HCT116 (cell line): ENCODE data around the gene RASGRF1.

Experiments
- ELF1 ChIP-seq: IDR thresholded peaks from 2 replicates; pipeline ENCODE4 v1.6.1; 2012; ENCODE audit warnings: low read depth, borderline replicate concordance
- POLR2A ChIP-seq: IDR thresholded peaks from 2 replicates; pipeline ENCODE4 v1.7.0; 2011; ENCODE audit warnings: borderline replicate concordance; ENCODE audit not compliant: insufficient read depth, insufficient read length; ENCODE audit errors: extremely low read depth
- POLR2AphosphoS5 ChIP-seq: IDR thresholded peaks from 2 replicates; pipeline ENCODE4 v1.6.1; 2011; ENCODE audit warnings: mild to moderate bottlenecking, low read depth, low read length, moderate library complexity
- RAD21 ChIP-seq: IDR thresholded peaks from 2 replicates; pipeline ENCODE4 v1.6.1; 2012; ENCODE audit warnings: low read depth, mild to moderate bottlenecking
- SIN3A ChIP-seq: IDR thresholded peaks from 2 replicates; pipeline ENCODE4 v1.6.1; 2012; ENCODE audit warnings: low read depth
- SRF ChIP-seq: IDR thresholded peaks from 2 replicates; pipeline ENCODE4 v1.6.1; 2012; ENCODE audit warnings: low read depth
- YY1 ChIP-seq: IDR thresholded peaks from 2 replicates; pipeline ENCODE4 v1.6.1; 2011; ENCODE audit warnings: low read length, low read depth, moderate library complexity, mild to moderate bottlenecking; ENCODE audit not compliant: insufficient replicate concordance; ENCODE audit errors: extremely low read depth
- TF ChIP-seq, protein P1 (sequence below), 3 experiments: fragments of 200-600 bp in 1 of 3; sonication (generic) in 1 of 3; IDR thresholded peaks in 2 of 3; conservative IDR thresholded peaks in 1 of 3; 2 replicates each; pipeline ENCODE4 v1.5.1; 2012 to 2017; ENCODE audit warnings: low read depth in 2 of 3, low read length in 2 of 3, antibody characterized with exemption in 1 of 3, borderline replicate concordance in 1 of 3, control low read depth in 1 of 3, mild to moderate bottlenecking in 1 of 3, mixed read lengths in 1 of 3, mixed run types in 1 of 3, moderate library complexity in 1 of 3; ENCODE audit not compliant: insufficient read depth in 1 of 3
- TF ChIP-seq, protein P2 (sequence below): IDR thresholded peaks from 2 replicates; pipeline ENCODE4 v1.6.1; 2012; ENCODE audit warnings: low read depth
- TF ChIP-seq, protein P3 (sequence below): IDR thresholded peaks from 2 replicates; pipeline ENCODE4 v1.6.1; 2011; ENCODE audit warnings: mild to moderate bottlenecking, low read length, moderate library complexity; ENCODE audit not compliant: insufficient replicate concordance; ENCODE audit errors: extremely low read depth
- TF ChIP-seq, protein P4 (sequence below): IDR thresholded peaks from 2 replicates; pipeline ENCODE4 v1.6.1; 2012

DNA sequence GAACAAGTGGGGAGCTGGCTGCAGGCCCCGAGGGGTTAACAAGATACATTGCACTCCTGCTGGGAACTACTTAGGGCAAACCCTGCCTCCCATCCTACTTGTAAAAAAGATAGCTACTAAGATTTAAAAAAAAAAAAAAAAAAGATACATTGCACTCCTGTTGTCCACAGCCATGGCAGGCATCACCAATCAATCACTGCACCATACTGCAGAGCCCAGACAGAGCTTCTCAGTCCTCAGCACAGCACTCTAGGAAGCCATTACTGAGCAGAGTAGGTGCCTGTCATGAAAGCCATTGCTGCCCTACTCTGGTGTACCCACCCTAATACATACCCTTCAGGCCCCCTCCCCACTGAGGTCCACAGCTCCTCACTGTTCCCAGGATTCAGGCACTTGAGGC is 64.8 kb downstream of the RASGRF1 start:
- TF ChIP-seq, protein P1, sequence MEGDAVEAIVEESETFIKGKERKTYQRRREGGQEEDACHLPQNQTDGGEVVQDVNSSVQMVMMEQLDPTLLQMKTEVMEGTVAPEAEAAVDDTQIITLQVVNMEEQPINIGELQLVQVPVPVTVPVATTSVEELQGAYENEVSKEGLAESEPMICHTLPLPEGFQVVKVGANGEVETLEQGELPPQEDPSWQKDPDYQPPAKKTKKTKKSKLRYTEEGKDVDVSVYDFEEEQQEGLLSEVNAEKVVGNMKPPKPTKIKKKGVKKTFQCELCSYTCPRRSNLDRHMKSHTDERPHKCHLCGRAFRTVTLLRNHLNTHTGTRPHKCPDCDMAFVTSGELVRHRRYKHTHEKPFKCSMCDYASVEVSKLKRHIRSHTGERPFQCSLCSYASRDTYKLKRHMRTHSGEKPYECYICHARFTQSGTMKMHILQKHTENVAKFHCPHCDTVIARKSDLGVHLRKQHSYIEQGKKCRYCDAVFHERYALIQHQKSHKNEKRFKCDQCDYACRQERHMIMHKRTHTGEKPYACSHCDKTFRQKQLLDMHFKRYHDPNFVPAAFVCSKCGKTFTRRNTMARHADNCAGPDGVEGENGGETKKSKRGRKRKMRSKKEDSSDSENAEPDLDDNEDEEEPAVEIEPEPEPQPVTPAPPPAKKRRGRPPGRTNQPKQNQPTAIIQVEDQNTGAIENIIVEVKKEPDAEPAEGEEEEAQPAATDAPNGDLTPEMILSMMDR (IDR thresholded peaks at IDR 0.05 in 2 of 3, conservative IDR thresholded peaks at IDR 0.05 in 1 of 3; ENCODE audit: borderline replicate concordance in 1 of 3, insufficient read depth in 1 of 3, low read depth in 2 of 3, low read length in 2 of 3): no peak
- TF ChIP-seq SIN3A (no peak), SRF (no peak), ELF1 (no peak), POLR2AphosphoS5 (no peak), RAD21 (no peak), POLR2A (no peak), YY1 (no peak)
- TF ChIP-seq, protein P2, sequence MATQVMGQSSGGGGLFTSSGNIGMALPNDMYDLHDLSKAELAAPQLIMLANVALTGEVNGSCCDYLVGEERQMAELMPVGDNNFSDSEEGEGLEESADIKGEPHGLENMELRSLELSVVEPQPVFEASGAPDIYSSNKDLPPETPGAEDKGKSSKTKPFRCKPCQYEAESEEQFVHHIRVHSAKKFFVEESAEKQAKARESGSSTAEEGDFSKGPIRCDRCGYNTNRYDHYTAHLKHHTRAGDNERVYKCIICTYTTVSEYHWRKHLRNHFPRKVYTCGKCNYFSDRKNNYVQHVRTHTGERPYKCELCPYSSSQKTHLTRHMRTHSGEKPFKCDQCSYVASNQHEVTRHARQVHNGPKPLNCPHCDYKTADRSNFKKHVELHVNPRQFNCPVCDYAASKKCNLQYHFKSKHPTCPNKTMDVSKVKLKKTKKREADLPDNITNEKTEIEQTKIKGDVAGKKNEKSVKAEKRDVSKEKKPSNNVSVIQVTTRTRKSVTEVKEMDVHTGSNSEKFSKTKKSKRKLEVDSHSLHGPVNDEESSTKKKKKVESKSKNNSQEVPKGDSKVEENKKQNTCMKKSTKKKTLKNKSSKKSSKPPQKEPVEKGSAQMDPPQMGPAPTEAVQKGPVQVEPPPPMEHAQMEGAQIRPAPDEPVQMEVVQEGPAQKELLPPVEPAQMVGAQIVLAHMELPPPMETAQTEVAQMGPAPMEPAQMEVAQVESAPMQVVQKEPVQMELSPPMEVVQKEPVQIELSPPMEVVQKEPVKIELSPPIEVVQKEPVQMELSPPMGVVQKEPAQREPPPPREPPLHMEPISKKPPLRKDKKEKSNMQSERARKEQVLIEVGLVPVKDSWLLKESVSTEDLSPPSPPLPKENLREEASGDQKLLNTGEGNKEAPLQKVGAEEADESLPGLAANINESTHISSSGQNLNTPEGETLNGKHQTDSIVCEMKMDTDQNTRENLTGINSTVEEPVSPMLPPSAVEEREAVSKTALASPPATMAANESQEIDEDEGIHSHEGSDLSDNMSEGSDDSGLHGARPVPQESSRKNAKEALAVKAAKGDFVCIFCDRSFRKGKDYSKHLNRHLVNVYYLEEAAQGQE: no peak
- TF ChIP-seq, protein P3, sequence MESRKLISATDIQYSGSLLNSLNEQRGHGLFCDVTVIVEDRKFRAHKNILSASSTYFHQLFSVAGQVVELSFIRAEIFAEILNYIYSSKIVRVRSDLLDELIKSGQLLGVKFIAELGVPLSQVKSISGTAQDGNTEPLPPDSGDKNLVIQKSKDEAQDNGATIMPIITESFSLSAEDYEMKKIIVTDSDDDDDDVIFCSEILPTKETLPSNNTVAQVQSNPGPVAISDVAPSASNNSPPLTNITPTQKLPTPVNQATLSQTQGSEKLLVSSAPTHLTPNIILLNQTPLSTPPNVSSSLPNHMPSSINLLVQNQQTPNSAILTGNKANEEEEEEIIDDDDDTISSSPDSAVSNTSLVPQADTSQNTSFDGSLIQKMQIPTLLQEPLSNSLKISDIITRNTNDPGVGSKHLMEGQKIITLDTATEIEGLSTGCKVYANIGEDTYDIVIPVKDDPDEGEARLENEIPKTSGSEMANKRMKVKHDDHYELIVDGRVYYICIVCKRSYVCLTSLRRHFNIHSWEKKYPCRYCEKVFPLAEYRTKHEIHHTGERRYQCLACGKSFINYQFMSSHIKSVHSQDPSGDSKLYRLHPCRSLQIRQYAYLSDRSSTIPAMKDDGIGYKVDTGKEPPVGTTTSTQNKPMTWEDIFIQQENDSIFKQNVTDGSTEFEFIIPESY: no peak
- TF ChIP-seq, protein P4, sequence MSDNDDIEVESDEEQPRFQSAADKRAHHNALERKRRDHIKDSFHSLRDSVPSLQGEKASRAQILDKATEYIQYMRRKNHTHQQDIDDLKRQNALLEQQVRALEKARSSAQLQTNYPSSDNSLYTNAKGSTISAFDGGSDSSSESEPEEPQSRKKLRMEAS: no peak
